SK-N-MC (cell line): ENCODE results near the gene SLC16A6.

Experiments
- DNase-seq: peaks from one replicate; pipeline ENCODE4 v3.0.0-alpha.2; 2011; ENCODE audit warnings: low read depth, low spot score
- H3K27ac ChIP-seq: fragments of 200-600 bp; sonication (generic); 2 replicates; pipeline ENCODE4 v1.5.1; 2016; ENCODE audit warnings: mixed run types
- H3K36me3 ChIP-seq: fragments of 200-600 bp; sonication (generic); 2 replicates; pipeline ENCODE4 v1.6.1; 2017; ENCODE audit warnings: antibody characterized with exemption, low read length, mixed read lengths; ENCODE audit not compliant: insufficient read depth
- H3K4me3 ChIP-seq: fragments of 200-600 bp; sonication (generic); 2 replicates; pipeline ENCODE4 v1.5.1; 2016
- H3K9ac ChIP-seq: fragments of 200-600 bp; sonication (generic); 2 replicates; pipeline ENCODE4 v1.8.0; 2017; ENCODE audit warnings: mixed run types, mixed read lengths; ENCODE audit not compliant: insufficient read length
- H3K9me3 ChIP-seq: fragments of 200-600 bp; sonication (generic); 2 replicates; pipeline ENCODE4 v1.6.1; 2017; ENCODE audit warnings: low read depth, mild to moderate bottlenecking, antibody characterized with exemption, low read length, moderate library complexity, mixed read lengths
- EZH2 ChIP-seq: fragments of 200-600 bp; sonication (generic); IDR thresholded peaks from one replicate; pipeline ENCODE4 v1.6.1; 2017; ENCODE audit warnings: antibody characterized with exemption
- FOXP2 ChIP-seq: optimal IDR thresholded peaks from 2 replicates; pipeline ENCODE3; 2011; ENCODE audit warnings: mild to moderate bottlenecking, moderate library complexity; ENCODE audit not compliant: insufficient read depth; ENCODE audit errors: extremely low read length, control extremely low read depth
- POLR2AphosphoS5 ChIP-seq: IDR thresholded peaks from 2 replicates; pipeline ENCODE4 v1.6.1; 2012; ENCODE audit warnings: mild to moderate bottlenecking, low read depth, low read length, borderline replicate concordance

Gene SLC16A6

DNA sequence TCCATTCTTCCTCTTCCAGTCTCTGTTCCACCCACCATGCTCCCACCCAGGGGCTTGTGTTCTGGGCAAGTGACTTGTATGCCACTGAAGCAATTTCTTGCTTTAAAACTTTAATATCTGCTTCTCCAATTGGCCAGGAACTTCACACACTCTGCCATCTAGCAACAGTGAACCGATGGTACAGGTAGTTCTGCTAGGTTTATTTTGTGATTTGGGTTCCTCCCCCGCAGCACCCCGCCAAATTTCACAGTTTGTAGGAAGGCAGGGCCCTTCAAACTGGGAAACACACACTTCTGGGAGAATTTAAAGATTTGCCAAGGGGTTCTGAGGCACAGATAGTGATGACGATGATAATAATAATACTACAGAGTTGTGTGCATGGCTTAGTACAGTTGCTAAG lies 3.7 kb upstream of the SLC16A6 start:
- no peaks in the 10 kb centered on the region for H3K36me3 ChIP-seq
- no peak overlapping the region for H3K27ac ChIP-seq
- H3K4me3 ChIP-seq: no peak overlapping the region
- DNase-seq: no peak
- no peaks in the 10 kb centered on the region for H3K9me3 ChIP-seq
- TF ChIP-seq POLR2AphosphoS5 (no peak), EZH2 (no peak), FOXP2 (no peak)
- H3K9ac ChIP-seq: no peak overlapping the region

- Histone ChIP-seq H3K36me3 (no peaks in the 10 kb centered on the region), H3K9ac (no peak overlapping the region), H3K27ac (no peak overlapping the region), H3K9me3 (no peaks in the 10 kb centered on the region), H3K4me3 (no peak overlapping the region)
- DNase-seq: no peak
- TF ChIP-seq POLR2AphosphoS5 (no peak), FOXP2 (no peak), EZH2 (no peak)
Observed at GRCh38 chr17:68294196-68294555, 3.2 kb upstream of the SLC16A6 start.

DNA sequence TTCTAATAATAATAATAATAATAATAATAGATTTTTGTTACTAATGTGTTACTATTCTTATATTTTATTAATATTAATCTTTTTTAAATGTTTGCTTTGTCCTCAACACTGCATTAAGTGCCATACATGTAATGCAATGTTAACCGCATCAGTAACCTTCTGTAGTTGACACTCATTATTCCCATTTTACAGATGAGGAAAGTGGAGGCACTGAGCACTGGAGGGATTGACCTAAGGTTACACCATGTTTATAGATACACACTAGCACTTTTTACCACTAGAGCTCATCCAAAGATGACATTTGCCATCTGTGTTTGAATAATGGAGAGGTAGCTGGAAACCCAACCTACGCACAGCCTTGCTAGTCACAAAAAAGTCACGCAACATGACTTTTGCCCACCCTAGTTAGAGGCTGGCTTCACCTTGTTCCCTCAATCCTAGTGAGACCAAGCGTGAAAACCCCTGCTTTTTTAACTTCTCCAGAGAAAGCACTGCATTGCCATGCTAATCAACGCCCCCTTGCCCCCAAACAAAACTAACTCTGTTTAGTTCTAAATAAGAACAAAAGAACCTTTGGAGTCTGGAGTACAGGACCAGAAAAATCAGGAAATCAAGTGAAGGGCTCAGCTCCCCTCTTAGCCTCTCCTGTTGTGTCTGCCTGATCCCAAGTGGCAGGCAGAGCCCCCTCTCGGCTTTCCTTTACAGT lies 2.7 kb upstream of the SLC16A6 start:
- Histone ChIP-seq H3K9ac (no peak overlapping the region), H3K27ac (no peak overlapping the region), H3K36me3 (no peaks in the 10 kb centered on the region), H3K9me3 (no peaks in the 10 kb centered on the region), H3K4me3 (no peak overlapping the region)
- TF ChIP-seq FOXP2 (no peak), EZH2 (no peak), POLR2AphosphoS5 (no peak)
- no peak for DNase-seq

- no peaks in the 10 kb centered on the region for H3K9me3 ChIP-seq
- H3K4me3 ChIP-seq: peak overlapping the region; percentile 91
- no peak for DNase-seq
- H3K27ac ChIP-seq: no peak overlapping the region
- H3K9ac ChIP-seq: no peak overlapping the region
- no peaks in the 10 kb centered on the region for H3K36me3 ChIP-seq
- TF ChIP-seq EZH2 (no peak), FOXP2 (no peak), POLR2AphosphoS5 (no peak)
Observed at GRCh38 chr17:68292689-68293040, 1.7 kb upstream of the SLC16A6 start.

- H3K27ac ChIP-seq: peak overlapping the region; percentile 31; the same call in 1 of the 2 replicates
- DNase-seq: peak; percentile 26
- TF ChIP-seq POLR2AphosphoS5 (no peak), EZH2 (no peak), FOXP2 (no peak)
Observed at GRCh38 chr17:68291836-68292688, 1.1 kb upstream of the SLC16A6 start.

GRCh38 chr17:68290268-68290954 lies 516 bp downstream of the SLC16A6 start:
- DNase-seq: no peak

More at GRCh38 chr17:68291836-68292688, 1.1 kb upstream of the SLC16A6 start:
- H3K9me3 ChIP-seq: no peaks in the 10 kb centered on the region
- no peaks in the 10 kb centered on the region for H3K36me3 ChIP-seq
- peak overlapping the region; percentile 84 for H3K9ac ChIP-seq
- peak overlapping the region; percentile 91 for H3K4me3 ChIP-seq

DNA sequence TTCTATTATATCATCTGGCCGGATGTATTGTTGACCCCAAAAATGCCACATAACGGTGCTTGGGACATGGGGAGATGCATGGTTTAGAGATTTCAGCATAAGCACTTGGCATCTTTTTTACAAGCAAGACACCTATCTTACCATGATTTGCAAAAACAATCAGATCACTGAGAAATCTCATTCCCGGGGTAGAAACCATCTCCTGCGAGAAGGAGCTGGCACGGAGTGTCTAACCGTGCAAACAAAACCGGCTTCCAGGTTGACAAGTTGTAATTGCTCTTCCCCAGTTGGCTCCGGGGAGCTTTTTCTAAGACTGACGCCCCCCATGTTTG lies 1.0 kb downstream of the SLC16A6 start:
- H3K9me3 ChIP-seq: no peaks in the 10 kb centered on the region
- no peak overlapping the region for H3K27ac ChIP-seq
- H3K36me3 ChIP-seq: no peaks in the 10 kb centered on the region
- DNase-seq: no peak
- H3K9ac ChIP-seq: no peak overlapping the region
- no peak for TF ChIP-seq FOXP2
- no peak for TF ChIP-seq EZH2
- TF ChIP-seq POLR2AphosphoS5: no peak
- H3K4me3 ChIP-seq: no peak overlapping the region

More at GRCh38 chr17:68290268-68290954, 516 bp downstream of the SLC16A6 start:
- no peaks in the 10 kb centered on the region for H3K36me3 ChIP-seq
- peak overlapping the region; percentile 84 for H3K9ac ChIP-seq
- H3K27ac ChIP-seq: no peak overlapping the region
- no peaks in the 10 kb centered on the region for H3K9me3 ChIP-seq
- peak overlapping the region; percentile 91 for H3K4me3 ChIP-seq
- TF ChIP-seq EZH2: no peak
- no peak for TF ChIP-seq FOXP2
- no peak for TF ChIP-seq POLR2AphosphoS5

DNA sequence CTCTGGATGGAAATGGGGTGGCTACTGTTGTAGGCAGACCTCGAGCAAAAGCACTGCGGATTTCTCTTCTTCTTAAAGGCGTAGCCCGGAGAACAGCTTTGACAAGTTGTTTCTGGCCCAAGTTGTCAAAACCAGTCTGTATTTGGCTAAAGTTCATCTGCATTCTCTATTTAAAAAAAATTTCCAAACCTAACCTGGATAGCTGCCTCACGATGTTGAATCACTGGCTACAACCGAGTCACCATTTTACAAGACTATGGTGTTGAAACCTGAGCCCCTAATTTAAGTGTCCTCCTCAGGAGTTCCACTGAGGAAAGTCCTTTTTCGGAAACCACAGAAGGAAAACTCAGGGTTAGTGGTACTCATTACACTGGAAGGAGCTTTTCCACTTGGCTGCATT lies 1.5 kb downstream of the SLC16A6 start:
- Histone ChIP-seq H3K36me3 (no peaks in the 10 kb centered on the region), H3K27ac (no peak overlapping the region), H3K9ac (no peak overlapping the region), H3K4me3 (no peak overlapping the region), H3K9me3 (no peaks in the 10 kb centered on the region)
- TF ChIP-seq FOXP2 (no peak), POLR2AphosphoS5 (no peak), EZH2 (no peak)
- DNase-seq: no peak
